GM10847 (cell line): Measurements from ENCODE around the gene ADGRL3.

Experiments
- POLR2A ChIP-seq: IDR thresholded peaks from 2 replicates; pipeline ENCODE4 v1.6.1; 2011; ENCODE audit not compliant: insufficient read length; ENCODE audit errors: extremely low read depth

ADGRL3 gene

GRCh38 chr4:62075521-62075920 lies 875.4 kb downstream of the ADGRL3 start:
- TF ChIP-seq POLR2A: no peak

- no peak for TF ChIP-seq POLR2A
Measured at GRCh38 chr4:62077406-62077805, 877.3 kb downstream of the ADGRL3 start.

- no peak for TF ChIP-seq POLR2A
Measured at GRCh38 chr4:62080431-62080830, 880.3 kb downstream of the ADGRL3 start.

DNA sequence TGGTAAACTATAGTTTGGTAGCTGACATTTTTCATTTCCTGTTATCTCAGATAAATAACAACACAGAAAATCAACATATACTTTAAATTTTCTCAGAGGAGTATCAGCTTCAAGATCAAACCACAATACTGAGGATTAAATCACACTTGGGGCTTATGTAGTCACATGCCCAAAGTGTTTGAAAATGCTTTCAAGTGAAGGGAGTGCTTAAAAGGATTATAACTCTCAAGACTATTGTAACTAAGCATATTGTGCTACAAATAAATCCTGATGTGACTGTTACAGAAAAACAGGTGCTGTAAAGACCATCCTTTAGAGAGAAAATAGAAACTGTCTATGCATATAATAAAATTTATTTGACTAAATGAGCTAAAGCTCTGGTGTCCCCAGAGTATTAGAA lies 887.6 kb downstream of the ADGRL3 start:
- no peak for TF ChIP-seq POLR2A

DNA sequence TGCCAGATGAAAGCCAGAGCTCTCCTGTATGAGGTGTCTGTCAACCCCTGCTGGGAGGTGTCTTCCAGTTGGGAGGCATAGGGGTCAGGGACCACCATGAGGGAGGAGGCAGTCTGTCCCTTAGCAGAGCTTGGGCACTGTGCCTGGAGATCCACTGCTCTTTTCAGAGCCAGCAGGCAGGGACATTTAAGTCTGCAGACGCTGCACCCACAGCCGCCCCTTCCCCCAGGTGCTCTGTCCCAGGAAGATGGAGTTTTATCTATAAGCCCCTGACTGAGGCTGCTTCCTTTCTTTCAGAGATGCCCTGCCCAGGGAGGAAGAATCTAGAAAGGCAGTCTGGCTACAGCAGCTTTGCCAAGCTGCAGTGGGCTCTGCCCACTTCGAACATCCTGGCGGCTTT lies 893.6 kb downstream of the ADGRL3 start:
- TF ChIP-seq POLR2A: no peak

DNA sequence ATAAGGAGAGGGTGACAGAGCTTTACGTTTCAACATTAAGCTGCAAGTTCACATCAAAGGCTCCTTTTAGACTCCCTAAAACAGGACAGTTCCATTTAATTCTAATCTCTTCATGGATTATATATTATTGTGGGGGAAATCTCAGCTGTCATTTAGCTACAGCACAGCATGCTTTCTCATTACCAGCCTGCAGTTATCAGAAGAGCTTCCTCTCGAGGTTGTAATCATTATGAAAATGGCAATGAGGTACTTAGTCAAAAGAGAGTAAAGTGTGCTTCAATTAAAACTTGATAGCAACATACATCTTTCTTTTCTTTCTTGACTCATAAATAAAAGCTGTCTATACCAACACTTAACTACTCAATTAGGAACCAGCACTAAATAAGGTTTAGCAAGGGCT lies 896.8 kb downstream of the ADGRL3 start:
- TF ChIP-seq POLR2A: no peak

DNA sequence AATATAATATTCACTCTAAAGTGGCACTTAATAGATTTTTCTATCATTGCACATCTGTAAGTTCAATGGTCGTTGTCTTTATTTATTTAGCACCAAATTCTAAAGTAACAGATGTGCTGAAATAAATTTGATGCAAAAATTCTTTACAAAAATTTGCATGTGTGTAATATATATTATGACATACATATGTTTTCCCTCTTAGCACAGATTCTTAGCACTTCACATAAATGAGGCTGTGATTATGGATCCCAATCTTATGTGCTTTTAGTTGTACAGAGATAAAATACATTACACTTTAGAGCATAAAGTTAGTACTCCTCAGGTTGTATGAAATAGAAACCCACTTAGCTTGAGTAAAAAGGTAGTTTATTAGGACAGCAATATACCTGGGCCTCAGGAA lies 915.1 kb downstream of the ADGRL3 start:
- TF ChIP-seq POLR2A: no peak

DNA sequence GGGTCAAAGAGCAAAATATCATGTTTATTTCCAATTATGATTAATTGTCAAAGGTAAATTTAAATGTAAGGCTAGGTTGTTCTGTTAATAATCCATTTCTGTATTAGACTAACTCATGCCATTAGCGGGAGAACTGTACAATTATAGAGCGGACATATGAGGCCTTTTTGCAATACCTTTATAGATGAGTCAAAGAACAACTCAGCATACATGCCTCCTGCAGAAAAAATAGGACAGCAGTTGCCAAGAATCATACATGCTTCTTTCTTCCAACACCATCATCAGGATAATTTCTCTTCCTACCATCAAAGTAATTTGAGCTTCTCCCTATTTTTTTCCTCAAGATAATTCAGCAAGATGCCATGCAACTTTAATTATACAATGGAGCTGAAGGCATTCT lies 917.8 kb downstream of the ADGRL3 start:
- TF ChIP-seq POLR2A: no peak

- no peak for TF ChIP-seq POLR2A
Measured at GRCh38 chr4:62118558-62118957, 918.4 kb downstream of the ADGRL3 start.

- no peak for TF ChIP-seq POLR2A
Measured at GRCh38 chr4:62119195-62119594, 919.1 kb downstream of the ADGRL3 start.

- TF ChIP-seq POLR2A: no peak
Measured at GRCh38 chr4:62126064-62126732, 926.1 kb downstream of the ADGRL3 start.
